ENCODE data around the gene ARPC2.

Gene ARPC2

GRCh38 chr2:218280260-218280870 lies 63.4 kb downstream of the ARPC2 start:
- no peaks in the 10 kb centered on the region for H3K27me3 ChIP-seq (replicated peaks; ENCODE audit: control insufficient read depth, insufficient read depth, low read length)

GRCh38 chr2:218281449-218281848 lies 64.5 kb downstream of the ARPC2 start:
- DNase-seq (ENCODE audit: extremely low read depth, insufficient read length): no peak
- Histone ChIP-seq H3K27me3 (replicated peaks; ENCODE audit: control insufficient read depth, insufficient read depth, low read length) (no peaks in the 10 kb centered on the region), H3K36me3 (ENCODE audit: control insufficient read depth, insufficient read depth, low read length) (peaks cover 23% of the 10 kb centered on the region), H3K4me3 (replicated peaks; ENCODE audit: low read depth, low read length) (no peak overlapping the region)
- TF ChIP-seq CTCF (IDR thresholded peaks at IDR 0.05; ENCODE audit: insufficient read depth, low read length, poor library complexity, severe bottlenecking): no peak

More at GRCh38 chr2:218280260-218280870, 63.4 kb downstream of the ARPC2 start:
- TF ChIP-seq CTCF (IDR thresholded peaks at IDR 0.05; ENCODE audit: insufficient read depth, low read length, poor library complexity, severe bottlenecking): no peak
- no peak for DNase-seq (ENCODE audit: extremely low read depth, insufficient read length)
- no peak overlapping the region for H3K4me3 ChIP-seq (replicated peaks; ENCODE audit: low read depth, low read length)
- H3K36me3 ChIP-seq (ENCODE audit: control insufficient read depth, insufficient read depth, low read length): peaks cover 31% of the 10 kb centered on the region

GRCh38 chr2:218282173-218282991 lies 65.4 kb downstream of the ARPC2 start:
- no peak for DNase-seq (ENCODE audit: extremely low read depth, insufficient read length)
- Histone ChIP-seq H3K36me3 (ENCODE audit: control insufficient read depth, insufficient read depth, low read length) (peaks cover 20% of the 10 kb centered on the region), H3K27me3 (replicated peaks; ENCODE audit: control insufficient read depth, insufficient read depth, low read length) (no peaks in the 10 kb centered on the region), H3K4me3 (replicated peaks; ENCODE audit: low read depth, low read length) (no peak overlapping the region)
- TF ChIP-seq CTCF (IDR thresholded peaks at IDR 0.05; ENCODE audit: insufficient read depth, low read length, poor library complexity, severe bottlenecking): no peak

GRCh38 chr2:218284106-218284811 lies 67.3 kb downstream of the ARPC2 start:
- Histone ChIP-seq H3K36me3 (ENCODE audit: control insufficient read depth, insufficient read depth, low read length) (peaks cover 13% of the 10 kb centered on the region), H3K4me3 (replicated peaks; ENCODE audit: low read depth, low read length) (peak overlapping the region; percentile 12; the same call in 1 of the 2 replicates), H3K27me3 (replicated peaks; ENCODE audit: control insufficient read depth, insufficient read depth, low read length) (no peaks in the 10 kb centered on the region)
- TF ChIP-seq CTCF (IDR thresholded peaks at IDR 0.05; ENCODE audit: insufficient read depth, low read length, poor library complexity, severe bottlenecking): no peak
- no peak for DNase-seq (ENCODE audit: extremely low read depth, insufficient read length)

GRCh38 chr2:218285604-218286003 lies 68.6 kb downstream of the ARPC2 start:
- peaks cover 5% of the 10 kb centered on the region for H3K36me3 ChIP-seq (ENCODE audit: control insufficient read depth, insufficient read depth, low read length)
- H3K27me3 ChIP-seq (replicated peaks; ENCODE audit: control insufficient read depth, insufficient read depth, low read length): no peaks in the 10 kb centered on the region
- H3K4me3 ChIP-seq (replicated peaks; ENCODE audit: low read depth, low read length): no peak overlapping the region
- TF ChIP-seq CTCF (IDR thresholded peaks at IDR 0.05; ENCODE audit: insufficient read depth, low read length, poor library complexity, severe bottlenecking): no peak
- DNase-seq (ENCODE audit: extremely low read depth, insufficient read length): no peak

All from GM06990 (cell line).